Measurements from ENCODE around the gene MEF2B.

Gene MEF2B

GRCh38 chr19:19170873-19171672 is 1.0 kb upstream of the MEF2B start:
- Histone ChIP-seq H3K36me3 (peaks cover 0 to 14% (median 6%) of the 10 kb centered on the region in 11 experiments; a peak in 11 of 22 replicates), H3K27ac (peak overlapping the region in 3 of 11 experiments; percentile 0 to 37 (median 21); a peak in 4 of 22 replicates), H3K27me3 (peaks cover 0 to 10% (median 0%) of the 10 kb centered on the region in 11 experiments; a peak in 3 of 22 replicates), H3K4me3 (peak overlapping the region in 7 of 10 experiments; percentile 18 to 61 (median 35); a peak in 7 of 20 replicates), H3K9ac (peak overlapping the region in 8 of 11 experiments; percentile 11 to 59 (median 34); a peak in 10 of 22 replicates), H4K20me1 (peaks cover 12 to 68% (median 36%) of the 10 kb centered on the region in 11 experiments; a peak in 19 of 22 replicates), H3K4me2 (peak overlapping the region; percentile 81 to 93 (median 90)), H3K9me3 (replicated peaks in 1 of 11) (no peaks in the 10 kb centered on the region), H3K4me1 (peaks cover 23 to 33% (median 30%) of the 10 kb centered on the region in 10 experiments)
- TF ChIP-seq Cebpa-rat (IDR thresholded peaks at IDR 0.05): no peak

- Histone ChIP-seq H3K36me3 (peaks cover 0 to 6% (median 0%) of the 10 kb centered on the region in 11 experiments; a peak in 3 of 22 replicates), H3K27me3 (peaks cover 0 to 10% (median 0%) of the 10 kb centered on the region in 11 experiments; a peak in 3 of 22 replicates), H4K20me1 (peaks cover 12 to 76% (median 36%) of the 10 kb centered on the region in 11 experiments; a peak in 19 of 22 replicates), H3K27ac (no peak overlapping the region), H3K9ac (peak overlapping the region in 1 of 11 experiments; percentile 59; a peak in 2 of 22 replicates), H3K4me3 (peak overlapping the region in 5 of 10 experiments; percentile 35 to 61 (median 47); a peak in 5 of 20 replicates), H3K4me1 (peaks cover 23 to 33% (median 30%) of the 10 kb centered on the region in 10 experiments), H3K9me3 (replicated peaks in 1 of 11) (no peaks in the 10 kb centered on the region), H3K4me2 (peak overlapping the region; percentile 81 to 93 (median 90))
- no peak for TF ChIP-seq Cebpa-rat (IDR thresholded peaks at IDR 0.05)
Observed at GRCh38 chr19:19169236-19170052, 619 bp downstream of the MEF2B start.

GRCh38 chr19:19167612-19168011 is 2.5 kb downstream of the MEF2B start:
- H3K27me3 ChIP-seq: peaks cover 0 to 10% (median 0%) of the 10 kb centered on the region in 11 experiments; a peak in 3 of 22 replicates
- H3K4me3 ChIP-seq: no peak overlapping the region
- peaks cover 17 to 32% (median 27%) of the 10 kb centered on the region in 10 experiments for H3K4me1 ChIP-seq
- no peak overlapping the region for H3K9ac ChIP-seq
- peaks cover 12 to 86% (median 36%) of the 10 kb centered on the region in 11 experiments; a peak in 19 of 22 replicates for H4K20me1 ChIP-seq
- H3K4me2 ChIP-seq: no peak overlapping the region
- H3K27ac ChIP-seq: no peak overlapping the region
- H3K36me3 ChIP-seq: peaks cover 0 to 6% (median 0%) of the 10 kb centered on the region in 11 experiments; a peak in 2 of 22 replicates
- no peaks in the 10 kb centered on the region for H3K9me3 ChIP-seq (replicated peaks in 1 of 11)
- TF ChIP-seq Cebpa-rat (IDR thresholded peaks at IDR 0.05): no peak

GRCh38 chr19:19165396-19165795 is 4.7 kb downstream of the MEF2B start:
- Histone ChIP-seq H3K36me3 (peaks cover 0 to 6% (median 0%) of the 10 kb centered on the region in 11 experiments; a peak in 2 of 22 replicates), H3K27ac (no peak overlapping the region), H3K27me3 (peaks cover 0 to 10% (median 0%) of the 10 kb centered on the region in 11 experiments; a peak in 2 of 22 replicates), H3K4me2 (no peak overlapping the region), H3K9ac (no peak overlapping the region), H3K9me3 (replicated peaks in 1 of 11) (no peaks in the 10 kb centered on the region), H3K4me3 (no peak overlapping the region), H3K4me1 (peaks cover 4 to 19% (median 15%) of the 10 kb centered on the region in 10 experiments), H4K20me1 (peaks cover 11 to 77% (median 19%) of the 10 kb centered on the region in 11 experiments; a peak in 19 of 22 replicates)
- no peak for TF ChIP-seq Cebpa-rat (IDR thresholded peaks at IDR 0.05)

- Histone ChIP-seq H3K4me1 (peaks cover 0 to 29% (median 18%) of the 10 kb centered on the region in 10 experiments; a peak in 18 of 20 replicates), H3K36me3 (peaks cover 0 to under 1% (median 0%) of the 10 kb centered on the region in 11 experiments; a peak in 1 of 22 replicates), H4K20me1 (peaks cover 0 to 66% (median 0%) of the 10 kb centered on the region in 11 experiments; a peak in 8 of 22 replicates), H3K4me3 (no peak overlapping the region), H3K27me3 (no peaks in the 10 kb centered on the region), H3K4me2 (no peak overlapping the region), H3K9ac (no peak overlapping the region), H3K9me3 (replicated peaks in 1 of 11) (no peaks in the 10 kb centered on the region), H3K27ac (no peak overlapping the region)
- TF ChIP-seq Cebpa-rat (IDR thresholded peaks at IDR 0.05): no peak
Observed at GRCh38 chr19:19162495-19162894, 7.6 kb downstream of the MEF2B start.

- Histone ChIP-seq H4K20me1 (peaks cover 0 to 47% (median 0%) of the 10 kb centered on the region in 11 experiments; a peak in 6 of 22 replicates), H3K4me2 (peak overlapping the region; percentile 12 to 73 (median 55); a peak in 19 of 22 replicates), H3K4me3 (no peak overlapping the region), H3K9ac (peak overlapping the region in 1 of 11 experiments; percentile 49; a peak in 1 of 22 replicates), H3K27me3 (no peaks in the 10 kb centered on the region), H3K36me3 (peaks cover 14 to 19% (median 17%) of the 10 kb centered on the region in 11 experiments; a peak in 21 of 22 replicates), H3K27ac (peak overlapping the region in 3 of 11 experiments; percentile 17 to 49 (median 27); a peak in 2 of 22 replicates), H3K4me1 (peaks cover 0 to 29% (median 18%) of the 10 kb centered on the region in 10 experiments; a peak in 18 of 20 replicates), H3K9me3 (replicated peaks in 1 of 11) (peaks cover 0 to 10% (median 4%) of the 10 kb centered on the region in 11 experiments; a peak in 8 of 22 replicates)
- TF ChIP-seq Cebpa-rat (IDR thresholded peaks at IDR 0.05): no peak
Observed at GRCh38 chr19:19160461-19161035, 9.5 kb downstream of the MEF2B start.

GRCh38 chr19:19159534-19159933 is 10.5 kb downstream of the MEF2B start:
- Histone ChIP-seq H3K4me3 (no peak overlapping the region), H3K27ac (no peak overlapping the region), H3K4me2 (peak overlapping the region in 5 of 11 experiments; percentile 54 to 71 (median 61); a peak in 5 of 22 replicates), H4K20me1 (peaks cover 0 to 37% (median 0%) of the 10 kb centered on the region in 11 experiments; a peak in 6 of 22 replicates), H3K9me3 (replicated peaks in 1 of 11) (peaks cover 0 to 12% (median 4%) of the 10 kb centered on the region in 11 experiments; a peak in 8 of 22 replicates), H3K27me3 (no peaks in the 10 kb centered on the region), H3K9ac (no peak overlapping the region), H3K36me3 (peaks cover 16 to 29% (median 22%) of the 10 kb centered on the region in 11 experiments; a peak in 21 of 22 replicates), H3K4me1 (peaks cover 0 to 29% (median 18%) of the 10 kb centered on the region in 10 experiments; a peak in 18 of 20 replicates)
- TF ChIP-seq Cebpa-rat (IDR thresholded peaks at IDR 0.05): no peak
